ENCODE results near the gene COA1.

GRCh38 chr7:43769791-43770465 is 40.6 kb upstream of the COA1 start:
- TF ChIP-seq OTX1 (CRISPR knock-in tag; IDR thresholded peaks at IDR 0.05) (no peak), YY1 (IDR thresholded peaks at IDR 0.05; ENCODE audit: borderline replicate concordance in 1 of 3, control insufficient read depth in 1 of 3, extremely low read depth in 1 of 3, insufficient read depth in 3 of 3, insufficient read length in 1 of 3, insufficient replicate concordance in 2 of 3, low read depth in 1 of 3, low read length in 2 of 3) (no peak), U2AF2 (optimal IDR thresholded peaks at IDR 0.05; ENCODE audit: low read depth, low read length) (no peak), ZNF280B (CRISPR knock-in tag; IDR thresholded peaks at IDR 0.05) (no peak), MLX (CRISPR knock-in tag; conservative IDR thresholded peaks at IDR 0.05) (no peak), ZNF408 (CRISPR knock-in tag; IDR thresholded peaks at IDR 0.05; ENCODE audit: low read depth) (no peak)
- TF ChIP-seq, protein P1, sequence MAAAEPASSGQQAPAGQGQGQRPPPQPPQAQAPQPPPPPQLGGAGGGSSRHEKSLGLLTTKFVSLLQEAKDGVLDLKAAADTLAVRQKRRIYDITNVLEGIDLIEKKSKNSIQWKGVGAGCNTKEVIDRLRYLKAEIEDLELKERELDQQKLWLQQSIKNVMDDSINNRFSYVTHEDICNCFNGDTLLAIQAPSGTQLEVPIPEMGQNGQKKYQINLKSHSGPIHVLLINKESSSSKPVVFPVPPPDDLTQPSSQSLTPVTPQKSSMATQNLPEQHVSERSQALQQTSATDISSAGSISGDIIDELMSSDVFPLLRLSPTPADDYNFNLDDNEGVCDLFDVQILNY (CRISPR knock-in tag; IDR thresholded peaks at IDR 0.05), result no peak
